ENCODE results near the gene POLK. TPM values are rescaled to one million over a fixed set of nuclear protein-coding genes. Genes with fewer than 3 reads are reported as not detected.

POLK gene
- total and polyA plus RNA-seq, 2 donors from 2014 or later = 6.6 to 38.5 TPM

DNA sequence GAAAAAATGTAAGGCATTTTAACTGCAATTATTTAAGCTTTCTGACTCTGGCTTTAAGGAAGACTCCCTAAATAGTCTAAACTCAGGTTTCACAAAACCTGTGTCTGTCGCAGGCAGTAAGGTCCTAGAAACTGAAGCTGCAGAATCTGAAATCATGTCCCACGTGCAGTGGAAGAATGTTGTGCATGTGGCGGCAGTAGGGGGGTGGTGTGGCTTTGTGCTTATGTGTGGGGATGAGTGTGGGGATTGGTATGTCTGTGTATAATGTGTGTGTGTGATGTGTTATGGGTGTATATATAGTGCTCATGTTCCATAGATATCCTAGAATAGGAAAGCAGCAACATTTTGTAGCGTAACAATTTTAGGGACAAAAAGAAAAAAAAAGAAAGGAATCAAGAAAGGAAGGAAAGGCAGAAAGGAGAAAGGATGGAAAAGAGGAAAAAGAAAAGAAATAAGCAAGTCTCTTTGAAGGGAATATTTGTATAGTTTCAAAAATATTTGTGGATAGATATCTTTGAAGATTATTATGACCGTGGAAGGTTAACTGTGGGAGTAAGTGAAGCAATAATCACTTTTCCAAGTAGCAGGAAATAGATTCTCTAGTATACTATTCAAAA, 106.2 kb downstream of the POLK start:
- peaks cover 0 to 2% (median 0%) of the 10 kb centered on the region in 3 donors for H3K4me1 ChIP-seq (ENCODE audit: control insufficient read depth in 2 of 3, insufficient read depth in 2 of 3, low read depth in 1 of 3, low read length in 3 of 3)
- no peak for DNase-seq
- H3K27ac ChIP-seq (ENCODE audit: low read depth in 2 of 2, low read length in 2 of 2) = no peak overlapping the region
- no peaks in the 10 kb centered on the region for H3K27me3 ChIP-seq (ENCODE audit: control insufficient read depth, insufficient read depth, low read length)
- H3K9ac ChIP-seq (ENCODE audit: low read length in 3 of 3) = no peak overlapping the region
- no peaks in the 10 kb centered on the region for H3K36me3 ChIP-seq (ENCODE audit: control insufficient read depth in 2 of 3, insufficient read depth in 3 of 3, low read length in 3 of 3)
- no peak overlapping the region for H3K4me3 ChIP-seq (ENCODE audit: low read length in 3 of 3)
- H3K9me3 ChIP-seq (ENCODE audit: control insufficient read depth in 2 of 3, insufficient read depth in 1 of 3, low read length in 3 of 3) = no peaks in the 10 kb centered on the region
- TF ChIP-seq, protein P1, sequence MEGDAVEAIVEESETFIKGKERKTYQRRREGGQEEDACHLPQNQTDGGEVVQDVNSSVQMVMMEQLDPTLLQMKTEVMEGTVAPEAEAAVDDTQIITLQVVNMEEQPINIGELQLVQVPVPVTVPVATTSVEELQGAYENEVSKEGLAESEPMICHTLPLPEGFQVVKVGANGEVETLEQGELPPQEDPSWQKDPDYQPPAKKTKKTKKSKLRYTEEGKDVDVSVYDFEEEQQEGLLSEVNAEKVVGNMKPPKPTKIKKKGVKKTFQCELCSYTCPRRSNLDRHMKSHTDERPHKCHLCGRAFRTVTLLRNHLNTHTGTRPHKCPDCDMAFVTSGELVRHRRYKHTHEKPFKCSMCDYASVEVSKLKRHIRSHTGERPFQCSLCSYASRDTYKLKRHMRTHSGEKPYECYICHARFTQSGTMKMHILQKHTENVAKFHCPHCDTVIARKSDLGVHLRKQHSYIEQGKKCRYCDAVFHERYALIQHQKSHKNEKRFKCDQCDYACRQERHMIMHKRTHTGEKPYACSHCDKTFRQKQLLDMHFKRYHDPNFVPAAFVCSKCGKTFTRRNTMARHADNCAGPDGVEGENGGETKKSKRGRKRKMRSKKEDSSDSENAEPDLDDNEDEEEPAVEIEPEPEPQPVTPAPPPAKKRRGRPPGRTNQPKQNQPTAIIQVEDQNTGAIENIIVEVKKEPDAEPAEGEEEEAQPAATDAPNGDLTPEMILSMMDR (IDR thresholded peaks at IDR 0.05; ENCODE audit: borderline replicate concordance, extremely low read depth, insufficient read depth) = no peak
- intact Hi-C loops (cut with DNase I) = no loop called here
- FAIRE-seq = no peak

DNA sequence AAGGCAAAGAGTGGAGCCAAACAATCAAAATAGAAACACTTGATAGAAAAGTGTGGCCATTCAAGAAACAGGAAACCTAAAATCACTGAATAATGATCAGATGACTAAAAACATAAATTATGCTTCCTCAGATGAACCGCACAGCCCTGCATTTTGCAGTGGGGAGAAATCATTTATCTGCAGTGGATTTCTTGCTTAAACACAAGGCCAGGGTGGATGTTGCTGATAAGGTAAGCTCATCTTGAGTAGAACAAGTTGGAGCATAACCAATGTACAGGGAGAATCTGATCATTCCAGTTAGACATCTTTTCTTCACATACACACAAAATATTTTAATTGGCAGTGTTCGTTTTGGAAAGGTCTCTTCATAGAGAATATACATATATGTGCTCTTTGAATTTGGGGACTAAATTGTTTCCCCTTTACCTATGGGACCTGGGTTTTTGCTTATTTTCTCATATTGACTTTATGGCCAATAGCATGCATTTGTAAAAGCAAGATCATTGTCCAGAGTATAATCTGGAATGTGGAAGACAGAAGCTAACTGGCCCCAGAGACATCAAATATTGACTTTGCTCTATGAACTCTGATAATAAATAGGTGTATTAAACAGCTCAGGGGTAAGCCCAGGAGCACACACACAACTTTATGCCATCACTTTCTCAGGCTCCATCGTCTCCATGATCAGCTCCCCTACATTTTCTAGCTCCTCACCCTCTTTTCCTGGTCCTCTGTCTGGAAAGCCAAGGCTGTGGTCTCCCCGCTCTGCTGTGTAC, 108.7 kb downstream of the POLK start:
- intact Hi-C loops (cut with DNase I) = no loop called here
- peaks cover 0 to 2% (median 0%) of the 10 kb centered on the region in 3 donors for H3K4me1 ChIP-seq (ENCODE audit: control insufficient read depth in 2 of 3, insufficient read depth in 2 of 3, low read depth in 1 of 3, low read length in 3 of 3)
- H3K27ac ChIP-seq (ENCODE audit: low read depth in 2 of 2, low read length in 2 of 2) = no peak overlapping the region
- DNase-seq (no peak), FAIRE-seq (no peak)
- no peaks in the 10 kb centered on the region for H3K27me3 ChIP-seq (ENCODE audit: control insufficient read depth, insufficient read depth, low read length)
- H3K36me3 ChIP-seq (ENCODE audit: control insufficient read depth in 2 of 3, insufficient read depth in 3 of 3, low read length in 3 of 3) = no peaks in the 10 kb centered on the region
- no peak overlapping the region for H3K9ac ChIP-seq (ENCODE audit: low read length in 3 of 3)
- TF ChIP-seq, protein P1 (IDR thresholded peaks at IDR 0.05; ENCODE audit: borderline replicate concordance, extremely low read depth, insufficient read depth) = no peak
- H3K4me3 ChIP-seq (ENCODE audit: low read length in 3 of 3) = no peak overlapping the region
- no peaks in the 10 kb centered on the region for H3K9me3 ChIP-seq (ENCODE audit: control insufficient read depth in 2 of 3, insufficient read depth in 1 of 3, low read length in 3 of 3)

DNA sequence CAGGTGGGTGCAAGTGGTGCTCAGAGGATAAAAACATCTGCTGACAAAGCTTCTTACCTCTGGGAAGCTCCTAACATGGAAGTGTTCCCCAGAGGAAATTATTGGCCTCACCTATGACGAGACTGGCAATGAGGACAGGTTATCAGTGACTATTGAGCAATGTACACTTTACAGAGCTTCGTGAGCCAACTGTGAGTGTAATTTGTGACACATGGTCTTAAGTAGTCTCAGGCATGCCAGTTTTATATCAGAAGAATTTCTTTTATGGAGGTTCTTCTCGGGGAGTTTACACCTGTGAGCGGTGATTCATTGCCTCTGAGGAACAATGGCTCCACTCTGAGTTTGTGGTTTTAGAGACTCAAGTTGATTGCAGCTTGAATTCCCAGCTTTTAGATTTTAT, 110.9 kb downstream of the POLK start:
- no peak for FAIRE-seq
- no peak overlapping the region for H3K27ac ChIP-seq (ENCODE audit: low read depth in 2 of 2, low read length in 2 of 2)

More for the DNA sequence above, 110.9 kb downstream of the POLK start:
- intact Hi-C loops (cut with DNase I) = no loop called here
- Histone ChIP-seq H3K9ac (ENCODE audit: low read length in 3 of 3) (no peak overlapping the region), H3K36me3 (ENCODE audit: control insufficient read depth in 2 of 3, insufficient read depth in 3 of 3, low read length in 3 of 3) (no peaks in the 10 kb centered on the region), H3K27me3 (ENCODE audit: control insufficient read depth, insufficient read depth, low read length) (no peaks in the 10 kb centered on the region), H3K4me1 (ENCODE audit: control insufficient read depth in 2 of 3, insufficient read depth in 2 of 3, low read depth in 1 of 3, low read length in 3 of 3) (peaks cover 0 to 2% (median 0%) of the 10 kb centered on the region in 3 donors), H3K9me3 (ENCODE audit: control insufficient read depth in 2 of 3, insufficient read depth in 1 of 3, low read length in 3 of 3) (no peaks in the 10 kb centered on the region), H3K4me3 (ENCODE audit: low read length in 3 of 3) (no peak overlapping the region)
- TF ChIP-seq, protein P1 (IDR thresholded peaks at IDR 0.05; ENCODE audit: borderline replicate concordance, extremely low read depth, insufficient read depth) = no peak
- DNase-seq = no peak
